IPS-18a (cell line): ENCODE results near the gene SH3YL1.

ENCODE experiments used
- H3K27ac ChIP-seq: one replicate; pipeline ENCODE4 v1.5.1; 2013; ENCODE audit warnings: low read length
- H3K27me3 ChIP-seq: one replicate; pipeline ENCODE4 v1.6.1; 2013; ENCODE audit warnings: mild to moderate bottlenecking, low read length; ENCODE audit not compliant: control insufficient read depth, insufficient read depth
- H3K36me3 ChIP-seq: one replicate; pipeline ENCODE4 v1.6.1; 2013; ENCODE audit warnings: low read depth, low read length; ENCODE audit not compliant: control insufficient read depth
- H3K4me1 ChIP-seq: one replicate; pipeline ENCODE4 v1.6.1; 2013; ENCODE audit warnings: low read depth, low read length; ENCODE audit not compliant: control insufficient read depth
- H3K4me3 ChIP-seq: one replicate; pipeline ENCODE4 v1.5.1; 2013; ENCODE audit warnings: low read length
- H3K9ac ChIP-seq: one replicate; pipeline ENCODE4 v1.6.1; 2013; ENCODE audit warnings: mild to moderate bottlenecking, low read length, moderate library complexity
- H3K9me3 ChIP-seq: one replicate; pipeline ENCODE4 v1.6.1; 2013; ENCODE audit warnings: low read depth, low read length; ENCODE audit not compliant: control insufficient read depth

Gene SH3YL1

GRCh38 chr2:253202-253638 lies 10.6 kb downstream of the SH3YL1 start:
- peaks cover 12% of the 10 kb centered on the region for H3K9me3 ChIP-seq
- H3K4me1 ChIP-seq: no peaks in the 10 kb centered on the region
- H3K4me3 ChIP-seq: no peak overlapping the region
- H3K27ac ChIP-seq: no peak overlapping the region
- no peak overlapping the region for H3K9ac ChIP-seq
- no peaks in the 10 kb centered on the region for H3K27me3 ChIP-seq
- no peaks in the 10 kb centered on the region for H3K36me3 ChIP-seq

DNA sequence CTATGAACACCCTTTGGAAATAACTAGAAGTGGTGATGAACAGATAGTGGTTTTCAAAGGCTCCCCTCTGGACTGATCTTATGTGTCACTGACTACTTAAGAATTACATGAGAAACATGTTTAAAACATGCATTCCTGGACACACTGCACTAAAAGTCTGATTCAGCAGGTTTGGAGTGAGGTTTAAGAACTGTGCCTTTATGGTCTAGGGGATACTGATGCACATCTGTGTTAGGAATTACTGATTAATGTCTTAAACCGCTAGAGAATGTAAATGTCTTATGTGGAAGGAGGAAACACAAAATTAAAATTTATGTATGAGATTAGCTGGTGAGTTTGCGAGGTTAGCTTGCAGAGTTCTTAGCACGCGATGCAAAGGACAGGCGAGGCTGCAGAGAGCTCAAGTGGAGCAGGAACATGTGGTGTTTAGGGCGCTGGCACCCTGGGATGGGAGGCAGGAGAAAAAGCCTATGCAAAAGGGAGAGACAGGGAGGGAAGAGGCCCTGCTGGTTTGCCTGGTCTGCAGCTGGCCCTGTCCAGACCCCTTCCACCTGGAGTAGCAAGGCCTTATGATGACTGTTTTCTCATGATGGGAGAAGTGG lies 11.7 kb downstream of the SH3YL1 start:
- Histone ChIP-seq H3K27ac (no peak overlapping the region), H3K9ac (no peak overlapping the region), H3K4me3 (no peak overlapping the region), H3K36me3 (no peaks in the 10 kb centered on the region), H3K4me1 (no peaks in the 10 kb centered on the region), H3K9me3 (peaks cover 1% of the 10 kb centered on the region), H3K27me3 (no peaks in the 10 kb centered on the region)

DNA sequence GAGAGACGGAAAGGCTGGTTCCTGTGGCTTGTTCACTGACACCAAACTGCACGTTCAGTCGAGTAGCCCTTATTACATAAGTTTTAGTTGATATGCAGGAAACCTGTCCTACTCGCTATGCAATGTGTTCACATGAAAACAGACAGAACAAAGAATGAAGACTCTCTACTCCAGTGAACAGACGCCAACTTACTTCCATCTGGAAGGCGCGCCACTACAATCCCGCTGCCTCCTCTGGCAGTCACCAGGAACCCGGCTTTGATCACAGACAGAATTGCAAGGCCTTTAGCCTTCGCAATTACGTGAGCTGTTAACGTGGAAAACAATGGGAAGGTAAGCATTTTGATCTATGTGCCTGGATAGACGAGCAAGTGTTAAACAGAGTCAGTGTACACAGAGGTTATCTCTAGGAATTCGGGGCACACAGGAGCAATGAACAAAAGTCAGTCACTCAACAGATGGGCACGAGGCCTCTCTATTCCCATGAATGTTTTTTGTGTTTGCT lies 14.2 kb downstream of the SH3YL1 start:
- Histone ChIP-seq H3K36me3 (peaks cover 4% of the 10 kb centered on the region), H3K27me3 (no peaks in the 10 kb centered on the region), H3K4me1 (no peaks in the 10 kb centered on the region)

GRCh38 chr2:248724-249123 lies 15.1 kb downstream of the SH3YL1 start:
- no peaks in the 10 kb centered on the region for H3K9me3 ChIP-seq
- peaks cover 4% of the 10 kb centered on the region for H3K36me3 ChIP-seq
- H3K4me1 ChIP-seq: no peaks in the 10 kb centered on the region
- H3K4me3 ChIP-seq: no peak overlapping the region
- no peak overlapping the region for H3K9ac ChIP-seq
- H3K27ac ChIP-seq: no peak overlapping the region
- no peaks in the 10 kb centered on the region for H3K27me3 ChIP-seq

More for the DNA sequence above, 14.2 kb downstream of the SH3YL1 start:
- Histone ChIP-seq H3K27ac (no peak overlapping the region), H3K4me3 (no peak overlapping the region), H3K9me3 (no peaks in the 10 kb centered on the region), H3K9ac (no peak overlapping the region)

- Histone ChIP-seq H3K27ac (no peak overlapping the region), H3K4me3 (no peak overlapping the region), H3K27me3 (no peaks in the 10 kb centered on the region), H3K9me3 (no peaks in the 10 kb centered on the region), H3K4me1 (no peaks in the 10 kb centered on the region), H3K9ac (no peak overlapping the region), H3K36me3 (peaks cover 4% of the 10 kb centered on the region)
These were observed 17.2 kb downstream of the SH3YL1 start for GRCh38 chr2:246489-247144.

GRCh38 chr2:244547-244946 lies 19.3 kb downstream of the SH3YL1 start:
- Histone ChIP-seq H3K4me1 (no peaks in the 10 kb centered on the region), H3K4me3 (no peak overlapping the region), H3K27me3 (no peaks in the 10 kb centered on the region), H3K9ac (no peak overlapping the region), H3K9me3 (no peaks in the 10 kb centered on the region), H3K27ac (no peak overlapping the region), H3K36me3 (peaks cover 4% of the 10 kb centered on the region)

DNA sequence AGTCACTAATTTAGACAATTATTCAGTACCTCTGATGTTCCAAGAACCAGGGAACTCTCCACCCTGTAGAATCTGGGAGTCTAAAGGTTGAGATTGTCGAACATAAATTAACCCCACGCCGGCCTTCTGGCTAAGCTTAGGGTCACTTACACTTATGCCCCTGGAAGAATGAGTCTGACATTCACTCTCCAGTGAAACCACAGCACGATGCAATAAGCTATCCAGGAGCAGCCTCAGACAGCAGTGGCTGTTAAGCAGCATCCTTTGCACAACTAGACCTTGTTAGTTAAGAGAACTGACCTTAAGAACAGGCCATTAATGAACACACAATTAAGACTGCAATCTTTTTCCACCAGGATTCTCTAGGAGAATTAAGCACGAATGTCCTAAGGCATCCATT lies 25.0 kb downstream of the SH3YL1 start:
- H3K4me3 ChIP-seq: no peak overlapping the region
- H3K27ac ChIP-seq: no peak overlapping the region
- no peaks in the 10 kb centered on the region for H3K27me3 ChIP-seq
- H3K36me3 ChIP-seq: no peaks in the 10 kb centered on the region
- H3K9me3 ChIP-seq: no peaks in the 10 kb centered on the region
- peaks cover under 1% of the 10 kb centered on the region for H3K4me1 ChIP-seq
- H3K9ac ChIP-seq: no peak overlapping the region

GRCh38 chr2:238431-238830 lies 25.4 kb downstream of the SH3YL1 start:
- H3K36me3 ChIP-seq: no peaks in the 10 kb centered on the region
- no peaks in the 10 kb centered on the region for H3K27me3 ChIP-seq
- H3K9ac ChIP-seq: no peak overlapping the region
- peaks cover 5% of the 10 kb centered on the region for H3K4me1 ChIP-seq
- H3K4me3 ChIP-seq: no peak overlapping the region
- H3K9me3 ChIP-seq: no peaks in the 10 kb centered on the region
- no peak overlapping the region for H3K27ac ChIP-seq

- no peaks in the 10 kb centered on the region for H3K36me3 ChIP-seq
- H3K27me3 ChIP-seq: no peaks in the 10 kb centered on the region
- H3K9me3 ChIP-seq: no peaks in the 10 kb centered on the region
- H3K4me1 ChIP-seq: peaks cover 10% of the 10 kb centered on the region
- H3K27ac ChIP-seq: no peak overlapping the region
- no peak overlapping the region for H3K9ac ChIP-seq
- no peak overlapping the region for H3K4me3 ChIP-seq
These were observed 26.0 kb downstream of the SH3YL1 start for GRCh38 chr2:237878-238277.

DNA sequence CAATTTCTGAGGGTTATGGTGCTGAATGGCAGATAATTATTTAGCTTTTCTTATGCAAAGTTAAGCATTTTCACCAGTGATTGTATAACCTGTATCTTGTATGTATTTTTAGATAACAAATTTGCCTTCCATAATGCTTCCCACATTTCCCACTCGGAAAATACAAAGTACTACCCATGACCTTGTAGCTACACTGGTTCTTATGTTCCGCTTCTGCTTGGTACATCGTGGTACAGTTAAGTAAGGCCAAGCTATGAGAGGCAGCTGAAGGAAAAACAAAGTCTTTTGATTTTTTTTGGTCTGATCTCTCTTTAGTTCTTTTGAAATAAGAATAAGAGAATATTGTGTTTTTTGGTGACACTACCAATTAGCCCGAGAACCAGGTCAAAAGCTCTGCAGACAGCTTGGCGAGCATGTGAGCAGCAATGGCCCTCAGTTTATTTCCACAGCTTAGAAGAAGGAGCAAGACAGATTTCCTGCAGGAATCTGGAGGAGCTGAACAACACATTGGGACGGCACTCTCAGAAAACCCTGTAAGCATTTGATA lies 26.8 kb downstream of the SH3YL1 start:
- no peaks in the 10 kb centered on the region for H3K27me3 ChIP-seq
- H3K27ac ChIP-seq: no peak overlapping the region
- no peaks in the 10 kb centered on the region for H3K36me3 ChIP-seq
- H3K9ac ChIP-seq: no peak overlapping the region
- H3K9me3 ChIP-seq: no peaks in the 10 kb centered on the region
- H3K4me1 ChIP-seq: peaks cover 14% of the 10 kb centered on the region
- no peak overlapping the region for H3K4me3 ChIP-seq

DNA sequence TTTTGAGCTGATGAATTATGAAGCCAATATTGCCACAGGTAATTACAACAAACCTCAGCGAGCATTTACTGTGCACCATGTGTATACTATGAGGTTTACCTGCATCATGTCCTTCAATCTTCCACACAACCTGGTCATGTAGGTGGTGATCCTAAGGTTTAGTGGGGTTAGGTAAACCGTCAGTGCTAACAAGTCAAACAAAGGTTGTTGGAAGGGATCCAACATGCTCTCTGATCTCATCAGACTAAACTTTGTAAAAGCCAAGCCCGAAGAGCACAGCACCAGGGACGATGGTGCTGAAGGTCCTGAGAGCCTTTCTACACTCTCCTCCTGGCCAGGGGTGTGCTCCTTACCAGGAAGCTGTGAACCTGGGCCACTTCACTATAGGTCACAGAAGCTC lies 29.4 kb downstream of the SH3YL1 start:
- Histone ChIP-seq H3K27ac (no peak overlapping the region), H3K4me3 (no peak overlapping the region), H3K9me3 (no peaks in the 10 kb centered on the region), H3K9ac (no peak overlapping the region), H3K36me3 (no peaks in the 10 kb centered on the region), H3K4me1 (peaks cover 14% of the 10 kb centered on the region), H3K27me3 (no peaks in the 10 kb centered on the region)

DNA sequence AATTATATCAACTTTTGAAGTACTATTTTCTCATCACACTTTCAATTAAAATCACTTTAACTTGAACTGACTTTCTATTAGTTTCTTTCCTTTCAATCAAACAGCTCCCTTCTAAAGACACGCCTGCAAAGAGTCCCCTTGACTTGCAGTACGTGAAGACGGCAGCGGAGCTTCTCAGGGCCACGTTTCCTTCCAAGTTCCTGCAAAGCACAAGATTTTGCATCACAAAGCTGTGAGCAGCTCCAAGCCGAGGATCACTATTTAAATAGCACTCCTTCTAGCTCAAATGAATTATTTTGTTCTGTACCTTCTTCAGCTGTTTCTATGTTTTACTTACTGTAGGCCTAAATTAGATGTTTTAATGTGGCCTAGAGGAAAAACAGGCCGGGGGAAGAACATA lies 30.8 kb downstream of the SH3YL1 start:
- Histone ChIP-seq H3K4me3 (no peak overlapping the region), H3K9me3 (no peaks in the 10 kb centered on the region), H3K27me3 (no peaks in the 10 kb centered on the region)

More for the DNA sequence above, 30.8 kb downstream of the SH3YL1 start:
- H3K4me1 ChIP-seq: peaks cover 14% of the 10 kb centered on the region
- H3K9ac ChIP-seq: no peak overlapping the region
- H3K36me3 ChIP-seq: no peaks in the 10 kb centered on the region
- no peak overlapping the region for H3K27ac ChIP-seq
